Kidney (tissue), 14 donors: ENCODE data around the gene LRP1. TPM values are rescaled to one million over a fixed set of nuclear protein-coding genes. Genes with fewer than 3 reads are reported as not detected.

Experiments used
- DNase-seq, 5 donors: peaks; one replicate each; pipeline ENCODE4 v3.0.0-alpha.2; 2013 to 2020
- FAIRE-seq: peaks from 2 replicates; lab custom pipeline; 2012; peaks lifted over from hg19 to GRCh38; lab: Jason Lieb, UNC
- H3K27ac ChIP-seq, 2 donors: one replicate each; pipeline ENCODE4 v1.7.0; 2013; ENCODE audit warnings: low read depth in 2 of 2, low read length in 2 of 2, inconsistent platforms in 1 of 2
- H3K27me3 ChIP-seq: one replicate; pipeline ENCODE4 v1.7.1; 2013; ENCODE audit warnings: low read length, inconsistent platforms; ENCODE audit not compliant: control insufficient read depth, insufficient read depth
- H3K36me3 ChIP-seq, 3 donors: one replicate each; pipeline versions ENCODE4 v1.7.0 to v1.7.1; 2013; ENCODE audit warnings: low read length in 3 of 3, control low read depth in 1 of 3, inconsistent platforms in 1 of 3; ENCODE audit not compliant: insufficient read depth in 3 of 3, control insufficient read depth in 2 of 3
- H3K4me1 ChIP-seq, 3 donors: one replicate each; pipeline versions ENCODE4 v1.7.0 to v1.7.1; 2013; ENCODE audit warnings: low read length in 3 of 3, inconsistent platforms in 1 of 3, low read depth in 1 of 3; ENCODE audit not compliant: control insufficient read depth in 2 of 3, insufficient read depth in 2 of 3
- H3K4me3 ChIP-seq, 3 donors: one replicate each; pipeline versions ENCODE4 v1.7.0 to v1.8.1; 2013; ENCODE audit warnings: low read length in 3 of 3, control low read depth in 1 of 3, inconsistent platforms in 1 of 3
- H3K9ac ChIP-seq, 3 donors: one replicate each; pipeline versions ENCODE4 v1.7.0 to v1.7.1; 2013; ENCODE audit warnings: low read length in 3 of 3, control low read depth in 1 of 3, inconsistent platforms in 1 of 3
- H3K9me3 ChIP-seq, 3 donors: one replicate each; pipeline versions ENCODE4 v1.7.0 to v1.7.1; 2013; ENCODE audit warnings: low read length in 3 of 3, control low read depth in 1 of 3, inconsistent platforms in 1 of 3; ENCODE audit not compliant: control insufficient read depth in 2 of 3, insufficient read depth in 1 of 3
- CTCF ChIP-seq: IDR thresholded peaks from 3 replicates; pipeline ENCODE4 v1.5.1; 2012; ENCODE audit warnings: mild to moderate bottlenecking, moderate library complexity, borderline replicate concordance; ENCODE audit not compliant: insufficient read depth; ENCODE audit errors: extremely low read depth
- intact Hi-C: fragments of 100-400 bp; cut with DNase I; formaldehyde crosslinking; loops from one replicate; pipeline ENCODE4 v1.11.1; 2022
- polyA plus RNA-seq: library from polyadenylated mRNA; stranded (reverse); fragments of 350-450 nt; fragmentation: Illumina TruSeq; extraction: RNeasy Lipid Tissue Mini Kit (QIAGEN cat#74804); gene quantifications from one replicate; pipeline ENCODE4 v1.2.3, GENCODE V29; 2014; ENCODE audit warnings: low read depth, low replicate concordance; ENCODE audit not compliant: insufficient read depth
- total RNA-seq: library from RNA; stranded (reverse); fragmentation: NEBNext Ultra II Directional; extraction: Animal tissue kit (Norgen Biotek cat#: 25700); gene quantifications from one replicate; pipeline ENCODE4 v1.2.1, GENCODE V29; 2021
- donor health status: control.
- donor health status: control.
- donor health status: control.
- donor health status: control.
- donor health status: control.
- donor health status: DM: yes; HTN: yes; CAD: no.
- donor health status: Normal renal cell carcinoma (clear cell type).

LRP1 gene
- total and polyA plus RNA-seq, 2 donors from 2014 or later, result 18.7 to 121 TPM

GRCh38 chr12:57165741-57166140 is 37.5 kb downstream of the LRP1 start:
- no peak overlapping the region for H3K9ac ChIP-seq
- DNase-seq (no peak), FAIRE-seq (no peak)
- no peaks in the 10 kb centered on the region for H3K27me3 ChIP-seq
- no peak for TF ChIP-seq CTCF
- H3K27ac ChIP-seq, result no peak overlapping the region
- peaks cover 9 to 21% (median 20%) of the 10 kb centered on the region in 3 donors for H3K36me3 ChIP-seq
- no peak overlapping the region for H3K4me3 ChIP-seq
- no peaks in the 10 kb centered on the region for H3K9me3 ChIP-seq
- no peaks in the 10 kb centered on the region for H3K4me1 ChIP-seq
- intact Hi-C loops, result no loop called here

- no peaks in the 10 kb centered on the region for H3K4me1 ChIP-seq
- no peaks in the 10 kb centered on the region for H3K9me3 ChIP-seq
- no peaks in the 10 kb centered on the region for H3K27me3 ChIP-seq
- intact Hi-C loops, result no loop called here
- no peak for TF ChIP-seq CTCF
- H3K4me3 ChIP-seq, result no peak overlapping the region
- H3K27ac ChIP-seq, result no peak overlapping the region
- no peak overlapping the region for H3K9ac ChIP-seq
- FAIRE-seq, result no peak
- peaks cover 8 to 9% (median 9%) of the 10 kb centered on the region in 3 donors for H3K36me3 ChIP-seq
- DNase-seq, result no peak
Observed at GRCh38 chr12:57166971-57167371, 38.7 kb downstream of the LRP1 start.

GRCh38 chr12:57168058-57168457 is 39.8 kb downstream of the LRP1 start:
- no peak overlapping the region for H3K9ac ChIP-seq
- H3K4me1 ChIP-seq, result no peaks in the 10 kb centered on the region
- FAIRE-seq, result no peak
- H3K4me3 ChIP-seq, result no peak overlapping the region
- TF ChIP-seq CTCF, result no peak
- intact Hi-C loops, result no loop called here
- DNase-seq, result no peak
- H3K36me3 ChIP-seq, result peaks cover 0 to 9% (median 7%) of the 10 kb centered on the region in 3 donors
- H3K9me3 ChIP-seq, result no peaks in the 10 kb centered on the region
- no peak overlapping the region for H3K27ac ChIP-seq
- H3K27me3 ChIP-seq, result no peaks in the 10 kb centered on the region
